Thyroid gland (tissue), 4 donors: Measurements from ENCODE around the gene PAX3.

Source experiments
- CTCF ChIP-seq, 6 experiments: fragments of 200-600 bp in 3 of 6; fragments of 450-650 bp in 3 of 6; sonication (generic) in 3 of 6; IDR thresholded peaks; one replicate each; pipeline ENCODE4 v1.5.1; 2016 to 2019; ENCODE audit warnings: antibody characterized with exemption in 6 of 6, mild to moderate bottlenecking in 2 of 6, inconsistent platforms in 1 of 6, moderate library complexity in 1 of 6
- POLR2A ChIP-seq, 2 donors: fragments of 450-650 bp; IDR thresholded peaks; one replicate each; pipeline ENCODE4 v1.6.1; 2017; ENCODE audit warnings: antibody characterized with exemption in 2 of 2, mild to moderate bottlenecking in 2 of 2, moderate library complexity in 1 of 2

GRCh38 chr2:222290401-222290735 is 8.4 kb downstream of the PAX3 start:
- no peak for TF ChIP-seq POLR2A (IDR thresholded peaks at IDR 0.05)
- no peak for TF ChIP-seq CTCF (IDR thresholded peaks at IDR 0.05)
